Mesodermal cell (in vitro differentiated cells): ENCODE measurements around the gene SOD3.

Experiments used
- H3K27ac ChIP-seq: 2 replicates; pipeline ENCODE4 v1.7.0; 2013; ENCODE audit warnings: mild to moderate bottlenecking, low read depth, low read length, moderate library complexity; ENCODE audit not compliant: severe bottlenecking
- H3K36me3 ChIP-seq: 2 replicates; pipeline ENCODE4 v1.7.1; 2013; ENCODE audit warnings: mild to moderate bottlenecking, low read length, moderate library complexity; ENCODE audit not compliant: control insufficient read depth, insufficient read depth
- H3K4me1 ChIP-seq: one replicate; pipeline ENCODE4 v1.7.1; 2013; ENCODE audit warnings: mild to moderate bottlenecking, low read length; ENCODE audit not compliant: insufficient read depth, control insufficient read depth, poor library complexity, severe bottlenecking
- H3K4me3 ChIP-seq: 2 replicates; pipeline ENCODE4 v1.7.0; 2013; ENCODE audit warnings: low read length, control low read depth, mild to moderate bottlenecking; ENCODE audit not compliant: insufficient read depth, poor library complexity, severe bottlenecking; ENCODE audit errors: extremely low read depth
- H3K9me3 ChIP-seq: 2 replicates; pipeline ENCODE4 v1.7.1; 2013; ENCODE audit warnings: mild to moderate bottlenecking, low read length, moderate library complexity; ENCODE audit not compliant: control insufficient read depth
- WGBS, 2 experiments: methylation state at CpG; one replicate each; pipeline ENCODE4 v1.1.5; 2013; ENCODE audit warnings: missing lambda C conversion rate in 2 of 2; ENCODE audit not compliant: insufficient coverage in 2 of 2; 5-methylcytosine and 5-hydroxymethylcytosine counted together

SOD3 gene

DNA sequence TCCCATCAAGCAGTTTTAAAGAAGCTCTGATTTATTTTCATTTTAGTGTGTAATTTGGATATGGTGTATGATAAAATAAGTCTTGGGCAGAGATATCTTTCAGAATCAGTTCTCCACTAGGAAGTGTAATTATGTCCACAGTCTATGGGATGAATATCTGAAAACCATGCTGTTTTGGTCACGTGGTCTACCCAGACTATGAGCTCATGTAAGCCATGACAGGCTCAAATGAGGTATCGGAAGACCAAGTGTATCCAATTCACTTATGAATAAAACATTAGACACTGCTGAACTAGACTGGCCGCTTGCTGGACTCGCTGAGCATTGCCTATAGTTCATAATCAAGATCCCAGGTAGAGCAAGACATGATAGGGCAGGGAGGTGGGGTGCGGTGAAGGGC, 50.5 kb downstream of the SOD3 start:
- peaks cover 9% of the 10 kb centered on the region for H3K4me1 ChIP-seq

DNA sequence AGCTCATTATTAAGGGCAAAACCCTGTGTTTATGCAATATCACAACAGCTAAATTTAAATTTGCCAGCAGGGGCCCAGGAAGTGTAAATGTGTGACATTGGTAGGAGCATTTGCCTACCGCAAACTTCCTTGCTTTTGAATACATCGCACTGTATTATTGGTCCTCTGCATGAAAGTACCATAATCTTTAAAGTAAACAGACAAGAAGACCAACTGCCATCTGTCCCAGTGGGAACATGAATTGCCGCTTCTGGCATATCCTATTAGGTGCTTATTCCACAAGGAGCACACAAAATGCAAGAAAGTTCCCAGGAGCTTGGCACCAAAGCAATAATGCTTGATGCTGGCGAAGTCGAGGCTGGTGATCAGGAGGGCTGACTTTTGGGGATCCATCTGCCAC, 51.3 kb downstream of the SOD3 start:
- Histone ChIP-seq H3K4me3 (no peak overlapping the region), H3K27ac (no peak overlapping the region), H3K9me3 (no peaks in the 10 kb centered on the region), H3K36me3 (no peaks in the 10 kb centered on the region), H3K4me1 (peaks cover 16% of the 10 kb centered on the region)
- WGBS, 2 experiments = 92 to 95% methylated on average over 2 to 5 of the region's 5 CpGs

More for the DNA sequence above, 50.5 kb downstream of the SOD3 start:
- Histone ChIP-seq H3K9me3 (no peaks in the 10 kb centered on the region), H3K36me3 (no peaks in the 10 kb centered on the region), H3K27ac (no peak overlapping the region), H3K4me3 (no peak overlapping the region)
- 87 to 100% methylated on average over 2 to 3 of the region's 5 CpGs for WGBS, 2 experiments

DNA sequence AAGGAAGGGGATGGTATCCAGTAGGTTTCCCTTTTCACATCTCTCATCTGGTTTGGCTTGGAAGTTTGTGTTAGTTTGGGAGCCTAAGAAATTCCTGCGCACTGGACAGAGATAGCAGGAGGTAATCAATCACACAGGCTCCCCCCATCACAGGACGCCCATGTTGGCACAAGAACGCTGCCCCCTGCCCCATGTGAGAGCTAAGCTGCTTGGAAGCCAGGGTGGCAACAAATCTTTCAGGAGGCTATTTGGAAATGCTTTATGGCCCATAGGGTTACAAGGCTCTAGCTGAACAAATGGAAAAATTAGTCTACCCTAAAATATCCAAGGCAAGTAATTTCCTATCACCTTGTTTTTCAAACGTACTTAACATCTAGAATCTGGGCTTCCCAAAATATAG, 54.0 kb downstream of the SOD3 start:
- Histone ChIP-seq H3K4me1 (peaks cover 24% of the 10 kb centered on the region), H3K4me3 (no peak overlapping the region), H3K9me3 (no peaks in the 10 kb centered on the region), H3K27ac (no peak overlapping the region), H3K36me3 (no peaks in the 10 kb centered on the region)
- 71% methylated on average over 1 of the region's 4 CpGs; no CpG with 5 or more reads in 1 of the 2 experiments for WGBS, 2 experiments

DNA sequence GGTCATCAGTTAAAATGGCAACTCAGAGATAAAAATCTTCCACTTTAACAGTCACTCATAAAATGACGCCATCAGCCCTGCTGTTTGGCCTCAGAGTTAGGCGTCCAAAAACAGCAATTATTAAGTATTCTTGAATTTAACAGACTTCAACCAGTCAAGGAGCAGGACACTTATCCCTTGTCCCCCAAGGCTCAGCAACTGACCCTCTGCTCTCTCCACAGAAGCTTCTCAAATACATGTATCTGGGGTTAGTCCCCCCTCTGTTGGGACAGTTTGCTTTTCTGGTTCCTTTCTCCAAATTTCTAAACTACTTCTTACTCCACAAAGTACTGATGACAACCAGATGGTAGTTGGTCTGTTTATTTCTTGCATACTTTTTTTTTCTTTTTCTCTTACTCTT, 54.4 kb downstream of the SOD3 start:
- 87% methylated on average over 2 of the region's 2 CpGs; no CpG with 5 or more reads in 1 of the 2 experiments for WGBS, 2 experiments

More for the DNA sequence above, 54.4 kb downstream of the SOD3 start:
- Histone ChIP-seq H3K4me1 (peaks cover 24% of the 10 kb centered on the region), H3K27ac (no peak overlapping the region), H3K36me3 (no peaks in the 10 kb centered on the region), H3K9me3 (no peaks in the 10 kb centered on the region), H3K4me3 (no peak overlapping the region)
